HG02798 (cell line): ENCODE results near the gene GCNT2.
"Not testable (repeated sequence)": the region's sequence is repeated elsewhere in the genome, so short reads cannot be mapped to it uniquely, and the experiment has no call there.

ENCODE experiments used
- ATAC-seq: cut with Tn5 transposase; IDR thresholded peaks from one replicate; pipeline ENCODE4 v1.9.1; 2021; ENCODE audit warnings: mild to moderate bottlenecking; ENCODE audit not compliant: unreplicated experiment, poor library complexity

GCNT2 gene

GRCh38 chr6:10598084-10598960, 77.2 kb downstream of the GCNT2 start:
- ATAC-seq: no peak

GRCh38 chr6:10599046-10599445, 77.9 kb downstream of the GCNT2 start:
- ATAC-seq: no peak

GRCh38 chr6:10600681-10601080, 79.5 kb downstream of the GCNT2 start:
- not testable (repeated sequence) for ATAC-seq

GRCh38 chr6:10603219-10603618, 82.1 kb downstream of the GCNT2 start:
- ATAC-seq: no peak

- no peak for ATAC-seq
These were observed 87.9 kb downstream of the GCNT2 start for GRCh38 chr6:10609038-10609437.

DNA sequence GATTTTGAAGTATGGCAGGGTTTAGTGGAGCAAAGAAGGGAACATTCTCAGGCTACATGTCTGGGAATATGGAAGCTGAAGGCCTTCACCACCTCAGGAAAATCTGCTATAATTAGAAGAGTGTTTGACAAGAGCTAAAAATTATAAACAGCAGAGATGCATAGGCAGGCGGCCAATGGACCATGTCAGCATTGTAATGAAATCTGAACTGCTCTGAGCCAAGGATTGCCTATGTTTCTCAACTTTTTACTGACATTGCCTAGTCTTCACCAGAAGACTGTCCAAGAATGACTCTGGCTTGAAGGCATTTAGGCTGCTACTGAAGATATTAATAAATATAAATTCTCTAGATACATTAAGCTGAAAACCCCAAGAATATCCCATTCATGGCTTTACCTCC, 89.1 kb downstream of the GCNT2 start:
- no peak for ATAC-seq

DNA sequence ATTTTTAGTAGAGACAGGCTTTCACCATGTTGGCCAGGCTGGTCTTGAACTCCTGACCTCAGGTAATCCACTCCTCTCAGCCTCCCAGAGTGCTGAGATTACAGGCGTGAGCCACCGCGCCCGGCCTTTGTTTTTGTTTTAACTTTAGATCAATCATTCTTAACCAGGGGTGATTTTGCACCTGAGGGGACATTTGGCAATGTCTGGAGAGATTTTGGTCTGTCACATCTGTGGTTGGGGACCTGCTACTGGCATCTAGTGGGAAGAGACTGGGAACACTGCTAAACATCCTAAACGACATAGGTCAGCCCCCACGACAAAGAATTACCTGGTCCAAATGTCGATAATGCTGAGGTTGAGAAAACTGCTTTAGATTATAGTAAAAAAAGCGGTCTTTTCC, 91.0 kb downstream of the GCNT2 start:
- no peak for ATAC-seq

GRCh38 chr6:10613077-10613476, 91.9 kb downstream of the GCNT2 start:
- ATAC-seq: no peak

- no peak for ATAC-seq
These were observed 92.6 kb downstream of the GCNT2 start for GRCh38 chr6:10613723-10614122.

DNA sequence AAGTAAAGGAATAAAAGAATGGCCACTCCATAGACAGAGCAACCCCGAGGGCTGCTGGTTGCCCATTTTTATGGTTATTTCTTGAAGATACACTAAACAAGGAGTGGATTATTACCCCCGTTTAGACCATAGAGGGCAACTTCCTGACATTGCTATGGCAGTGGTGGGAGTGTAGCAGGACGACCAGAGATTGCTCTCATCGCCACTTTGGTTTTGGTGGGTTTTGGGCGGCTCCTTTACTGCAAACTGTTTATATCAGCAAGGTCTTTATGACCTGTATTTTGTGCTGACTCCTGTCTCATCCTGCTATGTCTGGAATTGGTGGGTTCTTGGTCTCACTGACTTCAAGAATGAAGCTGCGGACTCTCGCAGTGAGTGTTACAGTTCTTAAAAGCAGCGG, 94.5 kb downstream of the GCNT2 start:
- no peak for ATAC-seq

GRCh38 chr6:10616266-10616665, 95.1 kb downstream of the GCNT2 start:
- ATAC-seq: not testable (repeated sequence)

GRCh38 chr6:10617008-10617696, 96.0 kb downstream of the GCNT2 start:
- no peak for ATAC-seq

- ATAC-seq: no peak
These were observed 97.3 kb downstream of the GCNT2 start for GRCh38 chr6:10618409-10618808.

GRCh38 chr6:10621213-10621612, 100.1 kb downstream of the GCNT2 start:
- no peak for ATAC-seq

GRCh38 chr6:10621847-10622246, 100.7 kb downstream of the GCNT2 start:
- ATAC-seq: no peak

- ATAC-seq: no peak
These were observed 103.7 kb downstream of the GCNT2 start for GRCh38 chr6:10624836-10625235.

DNA sequence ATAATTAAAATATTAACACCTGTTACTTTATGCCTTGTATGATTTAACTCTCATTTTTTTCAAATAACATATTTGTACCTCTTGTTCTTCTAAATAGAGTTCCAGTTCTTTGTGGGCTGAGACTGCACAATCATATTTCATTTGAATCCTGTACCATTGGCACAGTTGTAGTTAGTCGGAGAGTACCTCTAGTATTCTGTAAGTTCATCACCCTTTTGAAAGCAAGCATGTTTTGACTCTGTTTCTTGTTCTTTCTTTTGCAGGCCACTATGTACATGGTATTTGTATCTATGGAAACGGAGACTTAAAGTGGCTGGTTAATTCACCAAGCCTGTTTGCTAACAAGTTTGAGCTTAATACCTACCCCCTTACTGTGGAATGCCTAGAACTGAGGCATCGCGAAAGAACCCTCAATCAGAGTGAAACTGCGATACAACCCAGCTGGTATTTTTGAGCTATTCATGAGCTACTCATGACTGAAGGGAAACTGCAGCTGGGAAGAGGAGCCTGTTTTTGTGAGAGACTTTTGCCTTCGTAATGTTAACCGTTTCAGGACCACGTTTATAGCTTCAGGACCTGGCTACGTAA, 105.1 kb downstream of the GCNT2 start:
- peak; percentile 60 for ATAC-seq

- ATAC-seq: no peak
These were observed 106.6 kb downstream of the GCNT2 start for GRCh38 chr6:10627800-10628199.

GRCh38 chr6:10630178-10630577, 109.0 kb downstream of the GCNT2 start:
- ATAC-seq: no peak

- ATAC-seq: peak; percentile 90
These were observed 112.1 kb downstream of the GCNT2 start for GRCh38 chr6:10633216-10633615.

- no peak for ATAC-seq
These were observed 119.3 kb downstream of the GCNT2 start for GRCh38 chr6:10640412-10640811.
